Testis (tissue), 2 donors: ENCODE measurements around the gene PXYLP1.

Experiments used
- POLR2A ChIP-seq: fragments of 450-650 bp; IDR thresholded peaks from one replicate; pipeline ENCODE4 v1.6.1; 2017; ENCODE audit warnings: antibody characterized with exemption, mild to moderate bottlenecking, moderate library complexity
- TF ChIP-seq, protein P1 (sequence below), 3 experiments: fragments of 450-650 bp in 2 of 3; fragments of 200-600 bp in 1 of 3; sonication (generic) in 1 of 3; IDR thresholded peaks; one replicate each; pipeline ENCODE4 v1.5.1; 2016 to 2019; ENCODE audit warnings: antibody characterized with exemption in 3 of 3, mild to moderate bottlenecking in 2 of 3, moderate library complexity in 1 of 3

- TF ChIP-seq, protein P1, sequence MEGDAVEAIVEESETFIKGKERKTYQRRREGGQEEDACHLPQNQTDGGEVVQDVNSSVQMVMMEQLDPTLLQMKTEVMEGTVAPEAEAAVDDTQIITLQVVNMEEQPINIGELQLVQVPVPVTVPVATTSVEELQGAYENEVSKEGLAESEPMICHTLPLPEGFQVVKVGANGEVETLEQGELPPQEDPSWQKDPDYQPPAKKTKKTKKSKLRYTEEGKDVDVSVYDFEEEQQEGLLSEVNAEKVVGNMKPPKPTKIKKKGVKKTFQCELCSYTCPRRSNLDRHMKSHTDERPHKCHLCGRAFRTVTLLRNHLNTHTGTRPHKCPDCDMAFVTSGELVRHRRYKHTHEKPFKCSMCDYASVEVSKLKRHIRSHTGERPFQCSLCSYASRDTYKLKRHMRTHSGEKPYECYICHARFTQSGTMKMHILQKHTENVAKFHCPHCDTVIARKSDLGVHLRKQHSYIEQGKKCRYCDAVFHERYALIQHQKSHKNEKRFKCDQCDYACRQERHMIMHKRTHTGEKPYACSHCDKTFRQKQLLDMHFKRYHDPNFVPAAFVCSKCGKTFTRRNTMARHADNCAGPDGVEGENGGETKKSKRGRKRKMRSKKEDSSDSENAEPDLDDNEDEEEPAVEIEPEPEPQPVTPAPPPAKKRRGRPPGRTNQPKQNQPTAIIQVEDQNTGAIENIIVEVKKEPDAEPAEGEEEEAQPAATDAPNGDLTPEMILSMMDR (IDR thresholded peaks at IDR 0.05), result no peak
- no peak for TF ChIP-seq POLR2A
Observed at GRCh38 chr3:141323936-141324704, 92.5 kb downstream of the PXYLP1 start.
